ENCODE data around the gene GPAT3.

The GPAT3 gene

GRCh38 chr4:83504503-83504902 lies 31.4 kb upstream of the GPAT3 start:
- Histone ChIP-seq H3K4me3 (ENCODE audit: low read depth, low read length) (no peak overlapping the region), H3K4me1 (ENCODE audit: control insufficient read depth, insufficient read depth, low read length) (no peaks in the 10 kb centered on the region), H3K27ac (ENCODE audit: extremely low read depth, low read depth, low read length) (no peak overlapping the region), H3K9me3 (ENCODE audit: control insufficient read depth, insufficient read depth, low read depth, low read length) (no peaks in the 10 kb centered on the region), H3K36me3 (ENCODE audit: control insufficient read depth in 2 of 2, insufficient read depth in 1 of 2, low read length in 2 of 2) (no peaks in the 10 kb centered on the region)
- ChIA-PET CTCF (no interaction called here), POLR2A (no interaction called here)
- no peak for TF ChIP-seq KLF9 (tag by site-specific recombination; IDR thresholded peaks at IDR 0.05; ENCODE audit: low read depth)
- TF ChIP-seq, protein P1, sequence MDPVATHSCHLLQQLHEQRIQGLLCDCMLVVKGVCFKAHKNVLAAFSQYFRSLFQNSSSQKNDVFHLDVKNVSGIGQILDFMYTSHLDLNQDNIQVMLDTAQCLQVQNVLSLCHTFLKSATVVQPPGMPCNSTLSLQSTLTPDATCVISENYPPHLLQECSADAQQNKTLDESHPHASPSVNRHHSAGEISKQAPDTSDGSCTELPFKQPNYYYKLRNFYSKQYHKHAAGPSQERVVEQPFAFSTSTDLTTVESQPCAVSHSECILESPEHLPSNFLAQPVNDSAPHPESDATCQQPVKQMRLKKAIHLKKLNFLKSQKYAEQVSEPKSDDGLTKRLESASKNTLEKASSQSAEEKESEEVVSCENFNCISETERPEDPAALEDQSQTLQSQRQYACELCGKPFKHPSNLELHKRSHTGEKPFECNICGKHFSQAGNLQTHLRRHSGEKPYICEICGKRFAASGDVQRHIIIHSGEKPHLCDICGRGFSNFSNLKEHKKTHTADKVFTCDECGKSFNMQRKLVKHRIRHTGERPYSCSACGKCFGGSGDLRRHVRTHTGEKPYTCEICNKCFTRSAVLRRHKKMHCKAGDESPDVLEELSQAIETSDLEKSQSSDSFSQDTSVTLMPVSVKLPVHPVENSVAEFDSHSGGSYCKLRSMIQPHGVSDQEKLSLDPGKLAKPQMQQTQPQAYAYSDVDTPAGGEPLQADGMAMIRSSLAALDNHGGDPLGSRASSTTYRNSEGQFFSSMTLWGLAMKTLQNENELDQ (tag by site-specific recombination; IDR thresholded peaks at IDR 0.05; ENCODE audit: low read depth), result no peak
- TF ChIP-seq ZNF792 (tag by site-specific recombination; IDR thresholded peaks at IDR 0.05), result no peak
- no peak for TF ChIP-seq ZNF341 (tag by site-specific recombination; IDR thresholded peaks at IDR 0.05; ENCODE audit: low read depth)
- no peak for TF ChIP-seq ZNF266 (tag by site-specific recombination; IDR thresholded peaks at IDR 0.05; ENCODE audit: low read depth)
- TF ChIP-seq ZNF394 (tag by site-specific recombination; IDR thresholded peaks at IDR 0.05; ENCODE audit: borderline replicate concordance), result no peak
- no peak for TF ChIP-seq ZNF501 (tag by site-specific recombination; IDR thresholded peaks at IDR 0.05)
- TF ChIP-seq ZNF488 (tag by site-specific recombination; IDR thresholded peaks at IDR 0.05), result no peak
- TF ChIP-seq ZSCAN16 (tag by site-specific recombination; IDR thresholded peaks at IDR 0.05), result no peak
- TF ChIP-seq ZNF433 (tag by site-specific recombination; IDR thresholded peaks at IDR 0.05; ENCODE audit: low read depth), result no peak

DNA sequence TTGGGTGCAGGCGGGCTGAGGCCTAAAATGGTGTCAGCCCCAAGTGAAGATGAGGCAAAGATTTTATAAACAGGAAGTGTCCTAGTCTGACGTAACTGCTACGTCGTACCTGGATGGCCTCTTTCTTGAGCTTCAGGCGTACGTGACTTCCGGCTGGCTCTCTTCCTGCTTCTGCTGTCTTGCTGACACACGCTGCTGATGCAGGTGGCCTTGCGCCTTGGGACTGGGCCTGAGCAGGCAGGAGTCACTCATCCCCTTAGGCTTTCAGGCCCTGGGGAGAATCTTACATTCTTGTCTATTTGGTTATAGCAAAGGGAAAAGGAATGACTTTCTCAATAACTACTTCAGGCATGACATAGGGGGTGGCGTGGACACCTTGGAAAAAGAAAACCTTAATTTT lies 30.9 kb upstream of the GPAT3 start:
- H3K27ac ChIP-seq (ENCODE audit: extremely low read depth, low read depth, low read length), result no peak overlapping the region
- CTCF ChIA-PET, result no interaction called here
- POLR2A ChIA-PET, result no interaction called here

More for the DNA sequence above, 30.9 kb upstream of the GPAT3 start:
- no peaks in the 10 kb centered on the region for H3K9me3 ChIP-seq (ENCODE audit: control insufficient read depth, insufficient read depth, low read depth, low read length)
- TF ChIP-seq, protein P2, sequence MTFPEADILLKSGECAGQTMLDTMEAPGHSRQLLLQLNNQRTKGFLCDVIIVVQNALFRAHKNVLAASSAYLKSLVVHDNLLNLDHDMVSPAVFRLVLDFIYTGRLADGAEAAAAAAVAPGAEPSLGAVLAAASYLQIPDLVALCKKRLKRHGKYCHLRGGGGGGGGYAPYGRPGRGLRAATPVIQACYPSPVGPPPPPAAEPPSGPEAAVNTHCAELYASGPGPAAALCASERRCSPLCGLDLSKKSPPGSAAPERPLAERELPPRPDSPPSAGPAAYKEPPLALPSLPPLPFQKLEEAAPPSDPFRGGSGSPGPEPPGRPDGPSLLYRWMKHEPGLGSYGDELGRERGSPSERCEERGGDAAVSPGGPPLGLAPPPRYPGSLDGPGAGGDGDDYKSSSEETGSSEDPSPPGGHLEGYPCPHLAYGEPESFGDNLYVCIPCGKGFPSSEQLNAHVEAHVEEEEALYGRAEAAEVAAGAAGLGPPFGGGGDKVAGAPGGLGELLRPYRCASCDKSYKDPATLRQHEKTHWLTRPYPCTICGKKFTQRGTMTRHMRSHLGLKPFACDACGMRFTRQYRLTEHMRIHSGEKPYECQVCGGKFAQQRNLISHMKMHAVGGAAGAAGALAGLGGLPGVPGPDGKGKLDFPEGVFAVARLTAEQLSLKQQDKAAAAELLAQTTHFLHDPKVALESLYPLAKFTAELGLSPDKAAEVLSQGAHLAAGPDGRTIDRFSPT (tag by site-specific recombination; IDR thresholded peaks at IDR 0.05), result no peak
- no peak for TF ChIP-seq PRDM6 (tag by site-specific recombination; IDR thresholded peaks at IDR 0.05)
- TF ChIP-seq SCRT2 (tag by site-specific recombination; IDR thresholded peaks at IDR 0.05), result no peak
- no peak for TF ChIP-seq RBAK (tag by site-specific recombination; IDR thresholded peaks at IDR 0.05)
- TF ChIP-seq ZNF155 (tag by site-specific recombination; IDR thresholded peaks at IDR 0.05), result no peak
- TF ChIP-seq ZNF146 (tag by site-specific recombination; IDR thresholded peaks at IDR 0.05), result no peak
- TF ChIP-seq ZNF133 (tag by site-specific recombination; IDR thresholded peaks at IDR 0.05), result no peak
- TF ChIP-seq ZBTB48 (tag by site-specific recombination; IDR thresholded peaks at IDR 0.05), result no peak
- TF ChIP-seq ZNF670 (tag by site-specific recombination; IDR thresholded peaks at IDR 0.05; ENCODE audit: low read depth), result no peak
- TF ChIP-seq ZNF660 (tag by site-specific recombination; IDR thresholded peaks at IDR 0.05), result no peak
- TF ChIP-seq KLF16 (tag by site-specific recombination; IDR thresholded peaks at IDR 0.05), result no peak
- TF ChIP-seq, protein P3, sequence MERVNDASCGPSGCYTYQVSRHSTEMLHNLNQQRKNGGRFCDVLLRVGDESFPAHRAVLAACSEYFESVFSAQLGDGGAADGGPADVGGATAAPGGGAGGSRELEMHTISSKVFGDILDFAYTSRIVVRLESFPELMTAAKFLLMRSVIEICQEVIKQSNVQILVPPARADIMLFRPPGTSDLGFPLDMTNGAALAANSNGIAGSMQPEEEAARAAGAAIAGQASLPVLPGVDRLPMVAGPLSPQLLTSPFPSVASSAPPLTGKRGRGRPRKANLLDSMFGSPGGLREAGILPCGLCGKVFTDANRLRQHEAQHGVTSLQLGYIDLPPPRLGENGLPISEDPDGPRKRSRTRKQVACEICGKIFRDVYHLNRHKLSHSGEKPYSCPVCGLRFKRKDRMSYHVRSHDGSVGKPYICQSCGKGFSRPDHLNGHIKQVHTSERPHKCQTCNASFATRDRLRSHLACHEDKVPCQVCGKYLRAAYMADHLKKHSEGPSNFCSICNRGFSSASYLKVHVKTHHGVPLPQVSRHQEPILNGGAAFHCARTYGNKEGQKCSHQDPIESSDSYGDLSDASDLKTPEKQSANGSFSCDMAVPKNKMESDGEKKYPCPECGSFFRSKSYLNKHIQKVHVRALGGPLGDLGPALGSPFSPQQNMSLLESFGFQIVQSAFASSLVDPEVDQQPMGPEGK (tag by site-specific recombination; IDR thresholded peaks at IDR 0.05), result no peak
- TF ChIP-seq ZNF830 (tag by site-specific recombination; IDR thresholded peaks at IDR 0.05; ENCODE audit: low read depth), result no peak
- no peak for TF ChIP-seq ZBTB21 (tag by site-specific recombination; IDR thresholded peaks at IDR 0.05)
- TF ChIP-seq ZNF621 (tag by site-specific recombination; IDR thresholded peaks at IDR 0.05), result no peak
- no peak for TF ChIP-seq ZNF510 (tag by site-specific recombination; IDR thresholded peaks at IDR 0.05; ENCODE audit: insufficient replicate concordance)
- no peak overlapping the region for H3K4me3 ChIP-seq (ENCODE audit: low read depth, low read length)
- H3K4me1 ChIP-seq (ENCODE audit: control insufficient read depth, insufficient read depth, low read length), result no peaks in the 10 kb centered on the region
- H3K36me3 ChIP-seq (ENCODE audit: control insufficient read depth in 2 of 2, insufficient read depth in 1 of 2, low read length in 2 of 2), result no peaks in the 10 kb centered on the region
